GM10248 (cell line): ENCODE measurements around the gene PAGE2.
"Not testable (repeated sequence)": the region's sequence is repeated elsewhere in the genome, so short reads cannot be mapped to it uniquely, and the experiment has no call there.

Experiments
- CTCF ChIA-PET: fragments of 300-600 bp; sonication (Branson Sonifier 250); formaldehyde crosslinking; extraction: SDS; loops from one replicate; lab custom pipeline; 2021; ENCODE audit warnings: antibody characterized with exemption; lab: Yijun Ruan, JAX
- POLR2A ChIA-PET: fragments of 350-650 bp; sonication (Branson Sonifier 250); formaldehyde crosslinking; extraction: SDS; loops from one replicate; lab custom pipeline; 2020; ENCODE audit warnings: antibody characterized with exemption; lab: Yijun Ruan, JAX
- DNase-seq: peaks from one replicate; pipeline ENCODE4 v3.0.0; 2012; ENCODE audit errors: extremely low spot score
- TF ChIP-seq, protein P1 (sequence below): IDR thresholded peaks from 2 replicates; pipeline ENCODE4 v1.5.1; 2012; ENCODE audit warnings: mild to moderate bottlenecking, low read depth; ENCODE audit errors: extremely low read depth, missing control alignments, control extremely low read depth

The PAGE2 gene

GRCh38 chrX:55135171-55135570, 46.4 kb downstream of the PAGE2 start:
- DNase-seq, result no peak
- ChIA-PET POLR2A (interaction anchor here (0.5 kb wide), 1 partner anchor 292 kb away, joined by 3 read pairs; no protein-coding TSS in a partner anchor), CTCF (interaction anchor here (1.0 to 2.0 kb wide), 7 partner anchors 9 to 1098 kb away, joined by 3 to 9 read pairs (median 4); partner anchors contain the start of gene MAGEH1)
- TF ChIP-seq, protein P1, sequence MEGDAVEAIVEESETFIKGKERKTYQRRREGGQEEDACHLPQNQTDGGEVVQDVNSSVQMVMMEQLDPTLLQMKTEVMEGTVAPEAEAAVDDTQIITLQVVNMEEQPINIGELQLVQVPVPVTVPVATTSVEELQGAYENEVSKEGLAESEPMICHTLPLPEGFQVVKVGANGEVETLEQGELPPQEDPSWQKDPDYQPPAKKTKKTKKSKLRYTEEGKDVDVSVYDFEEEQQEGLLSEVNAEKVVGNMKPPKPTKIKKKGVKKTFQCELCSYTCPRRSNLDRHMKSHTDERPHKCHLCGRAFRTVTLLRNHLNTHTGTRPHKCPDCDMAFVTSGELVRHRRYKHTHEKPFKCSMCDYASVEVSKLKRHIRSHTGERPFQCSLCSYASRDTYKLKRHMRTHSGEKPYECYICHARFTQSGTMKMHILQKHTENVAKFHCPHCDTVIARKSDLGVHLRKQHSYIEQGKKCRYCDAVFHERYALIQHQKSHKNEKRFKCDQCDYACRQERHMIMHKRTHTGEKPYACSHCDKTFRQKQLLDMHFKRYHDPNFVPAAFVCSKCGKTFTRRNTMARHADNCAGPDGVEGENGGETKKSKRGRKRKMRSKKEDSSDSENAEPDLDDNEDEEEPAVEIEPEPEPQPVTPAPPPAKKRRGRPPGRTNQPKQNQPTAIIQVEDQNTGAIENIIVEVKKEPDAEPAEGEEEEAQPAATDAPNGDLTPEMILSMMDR, result no peak

DNA sequence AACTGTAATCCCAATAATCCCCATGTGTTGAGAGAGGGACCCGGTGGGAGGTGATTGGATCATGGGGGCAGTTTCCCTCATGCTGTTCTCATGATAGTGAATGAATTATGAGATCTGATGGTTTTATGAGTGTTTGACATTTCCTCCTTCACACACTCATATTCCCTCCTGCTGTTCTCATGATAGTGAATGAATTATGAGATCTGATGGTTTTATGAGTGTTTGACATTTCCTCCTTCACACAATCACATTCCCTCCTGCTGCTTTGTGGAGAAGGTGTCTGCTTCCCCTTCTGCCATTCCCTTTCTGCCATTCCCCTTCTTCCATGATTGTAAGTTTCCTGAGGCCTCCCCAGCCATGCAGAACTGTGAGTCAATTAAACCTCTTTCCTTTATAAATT, 52.0 kb downstream of the PAGE2 start:
- POLR2A ChIA-PET, DNase-seq, CTCF ChIA-PET: not testable (repeated sequence)
